Renal cortex interstitium (tissue), 11 donors: ENCODE measurements around the gene EXOC6B. TPM values are rescaled to one million over a fixed set of nuclear protein-coding genes. Genes with fewer than 3 reads are reported as not detected.
A peak's percentile ranks its signal among the peaks of the same experiment; 100 is the strongest.

Source experiments
- DNase-seq, 11 donors: peaks; one replicate each; pipeline ENCODE4 v3.0.0-alpha.2; 2013; ENCODE audit warnings: low read depth in 9 of 11, low spot score in 4 of 11; ENCODE audit errors: extremely low read depth in 1 of 11
- polyA plus RNA-seq, 3 donors: library from polyadenylated mRNA; unstranded; fragments of 120-200 nt; gene quantifications; one replicate each; pipeline ENCODE4 v1.2.1, GENCODE V29; 2013; ENCODE audit not compliant: insufficient read length in 3 of 3

Gene EXOC6B
- polyA plus RNA-seq, 3 donors = 22.2 to 24.2 (median 22.7) TPM

DNA sequence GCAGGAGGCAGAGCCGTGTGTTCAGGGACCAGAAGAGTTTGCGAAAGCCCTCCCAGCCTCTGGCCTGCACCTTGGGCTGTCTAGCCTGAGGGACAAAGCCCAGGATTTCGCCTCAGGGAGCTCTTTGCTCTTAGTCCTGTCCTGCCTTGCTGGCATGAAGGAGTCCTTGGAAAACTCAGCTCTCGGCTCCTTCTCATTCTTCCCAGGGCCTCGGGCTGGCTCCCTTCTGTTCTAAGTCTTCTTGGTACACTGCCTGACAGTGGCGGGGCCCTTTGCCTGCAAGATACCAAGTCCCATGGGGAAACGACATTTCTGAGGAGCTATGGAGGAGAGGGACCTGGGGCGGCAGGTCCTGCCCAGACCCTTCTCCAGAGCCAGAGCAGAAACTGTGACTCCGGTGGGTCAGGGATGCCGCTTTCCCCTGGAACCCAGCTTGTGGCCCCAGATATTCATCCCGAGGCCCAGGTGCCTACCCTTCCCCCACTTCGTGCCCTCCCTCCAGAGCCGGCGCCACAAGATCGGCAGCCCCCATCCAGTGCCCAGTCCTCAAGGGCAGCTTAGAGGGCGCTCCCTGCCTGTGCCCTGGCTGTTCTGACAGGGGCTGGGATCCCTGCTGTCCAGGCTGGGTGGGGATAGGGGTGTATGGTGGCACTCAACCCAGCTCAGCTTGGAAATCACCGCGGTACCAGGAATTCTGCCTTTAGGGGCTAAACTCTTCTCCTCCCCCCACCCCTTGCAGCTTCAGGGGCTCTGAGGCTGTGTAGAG is 672.6 kb downstream of the EXOC6B start:
- DNase-seq = no peak

DNA sequence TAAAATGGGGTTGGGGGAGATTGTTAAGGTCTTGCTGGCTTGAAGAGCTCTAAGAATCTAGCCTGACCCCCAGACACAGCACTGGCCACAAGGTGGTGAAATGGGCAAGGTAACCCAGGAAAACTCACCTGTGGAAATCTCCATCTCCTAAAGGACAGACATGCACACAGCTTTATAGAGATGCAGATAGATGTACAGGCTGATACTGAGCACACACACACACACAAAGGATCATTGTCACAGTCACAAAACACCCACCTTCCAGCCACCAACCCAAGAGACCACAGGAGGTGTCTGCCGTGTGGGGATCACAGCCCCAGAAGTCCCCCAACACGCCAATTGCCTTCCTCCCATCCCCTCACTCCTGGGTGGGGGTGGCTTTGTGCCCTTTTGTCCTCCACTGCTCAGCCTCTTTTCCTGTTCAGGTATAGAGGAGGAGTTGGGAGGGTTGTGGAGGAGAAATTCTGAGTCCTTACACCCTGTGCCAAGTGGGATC is 674.9 kb downstream of the EXOC6B start:
- no peak for DNase-seq

DNA sequence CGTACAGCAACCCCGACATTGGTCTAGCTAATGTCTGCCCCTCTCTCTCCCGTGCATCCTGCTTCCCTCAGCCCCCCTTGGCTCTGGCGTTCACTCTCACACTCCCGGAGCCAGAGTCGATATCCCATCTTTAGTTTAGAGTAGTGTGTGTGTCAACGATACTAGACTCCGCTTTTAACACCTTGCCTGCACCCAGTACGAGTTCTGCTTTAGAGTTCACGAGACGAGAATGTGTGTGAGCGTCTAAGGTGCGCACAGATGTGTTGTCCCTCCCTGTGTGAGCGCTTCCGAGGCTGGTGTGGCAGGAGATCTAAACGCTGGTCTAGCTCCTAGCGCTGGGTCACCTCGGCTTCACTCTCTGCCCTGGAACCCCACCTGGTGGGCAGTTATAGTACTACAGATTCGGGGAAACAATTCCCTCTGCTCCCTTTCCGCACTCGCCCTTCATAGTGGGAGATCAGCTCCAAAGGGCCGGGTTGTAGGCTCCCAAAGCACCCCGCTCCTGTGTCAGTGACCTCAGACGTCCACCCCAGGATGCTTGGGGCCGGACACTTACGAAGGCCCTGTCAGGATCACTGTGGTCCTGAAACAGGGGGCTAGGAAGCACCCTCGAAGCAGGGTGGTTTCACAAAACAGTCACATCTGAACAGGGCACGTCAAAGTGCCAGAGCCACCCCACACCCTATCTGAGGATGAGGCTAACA is 675.5 kb downstream of the EXOC6B start:
- DNase-seq = peak in 9 of 11 donors; percentile 53 to 85 (median 76)

DNA sequence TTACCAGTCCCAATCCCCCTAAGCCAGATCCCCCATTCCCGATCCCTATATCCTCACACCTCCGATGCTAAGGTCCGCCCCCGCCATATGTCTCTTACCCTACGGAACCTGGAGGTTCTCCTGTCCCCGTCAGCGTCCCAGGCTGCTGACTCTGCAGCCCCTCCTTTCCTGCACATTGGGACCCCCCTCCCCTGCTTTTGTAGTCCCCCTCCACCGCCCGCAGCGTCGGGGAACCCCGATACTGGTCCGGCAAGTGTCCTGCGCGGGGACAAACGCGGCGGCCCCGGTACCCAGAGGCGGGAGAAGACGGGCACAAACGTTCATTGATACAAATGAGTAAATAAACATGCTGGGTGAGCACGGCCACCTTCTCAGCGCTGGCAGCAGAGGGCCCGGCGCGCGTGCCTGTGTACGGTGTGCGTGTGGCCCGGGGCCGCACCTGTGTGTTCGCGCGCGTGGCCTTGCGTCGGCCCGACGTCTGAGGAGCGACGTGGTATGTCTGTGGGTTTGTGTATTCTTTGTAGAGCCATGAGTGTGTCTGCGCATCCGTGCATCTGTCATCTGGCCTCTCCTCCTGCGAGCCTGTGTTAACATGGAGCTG is 676.2 kb downstream of the EXOC6B start:
- DNase-seq = no peak

DNA sequence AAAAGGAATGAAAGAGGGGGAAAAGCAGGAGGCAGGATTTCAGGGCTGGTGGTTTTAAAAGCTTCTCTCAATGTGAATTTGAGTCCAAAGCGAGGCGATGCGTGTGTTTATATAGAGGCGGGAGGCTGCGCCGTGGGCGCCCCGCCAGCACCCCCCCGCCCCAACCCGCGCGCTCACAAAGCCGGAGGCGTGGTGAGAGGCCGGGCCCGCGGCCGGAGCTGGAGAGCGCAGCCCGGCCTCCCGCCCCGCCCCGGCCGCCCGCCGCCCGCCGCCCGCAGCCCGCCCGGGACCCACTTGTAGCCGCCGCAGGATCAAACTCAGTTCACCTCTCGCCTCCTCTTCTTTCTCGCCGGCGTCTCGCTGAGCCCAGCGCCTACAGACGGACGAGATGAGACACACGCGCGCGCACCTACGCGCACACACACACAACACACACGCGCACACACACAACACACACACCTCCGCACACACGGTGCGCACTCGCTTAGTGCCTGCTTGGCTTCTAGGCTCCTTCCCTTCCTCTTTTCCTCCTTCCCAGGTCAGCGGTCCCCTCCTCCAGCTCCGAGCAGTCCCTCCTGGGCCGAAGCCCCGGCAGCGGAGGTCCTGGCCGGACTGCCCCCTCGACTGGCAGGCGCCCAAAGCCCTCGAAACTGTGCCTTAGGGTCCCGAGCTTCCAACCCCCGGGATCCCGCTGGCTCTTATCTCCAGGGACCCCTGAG is 676.8 kb downstream of the EXOC6B start:
- DNase-seq = no peak

DNA sequence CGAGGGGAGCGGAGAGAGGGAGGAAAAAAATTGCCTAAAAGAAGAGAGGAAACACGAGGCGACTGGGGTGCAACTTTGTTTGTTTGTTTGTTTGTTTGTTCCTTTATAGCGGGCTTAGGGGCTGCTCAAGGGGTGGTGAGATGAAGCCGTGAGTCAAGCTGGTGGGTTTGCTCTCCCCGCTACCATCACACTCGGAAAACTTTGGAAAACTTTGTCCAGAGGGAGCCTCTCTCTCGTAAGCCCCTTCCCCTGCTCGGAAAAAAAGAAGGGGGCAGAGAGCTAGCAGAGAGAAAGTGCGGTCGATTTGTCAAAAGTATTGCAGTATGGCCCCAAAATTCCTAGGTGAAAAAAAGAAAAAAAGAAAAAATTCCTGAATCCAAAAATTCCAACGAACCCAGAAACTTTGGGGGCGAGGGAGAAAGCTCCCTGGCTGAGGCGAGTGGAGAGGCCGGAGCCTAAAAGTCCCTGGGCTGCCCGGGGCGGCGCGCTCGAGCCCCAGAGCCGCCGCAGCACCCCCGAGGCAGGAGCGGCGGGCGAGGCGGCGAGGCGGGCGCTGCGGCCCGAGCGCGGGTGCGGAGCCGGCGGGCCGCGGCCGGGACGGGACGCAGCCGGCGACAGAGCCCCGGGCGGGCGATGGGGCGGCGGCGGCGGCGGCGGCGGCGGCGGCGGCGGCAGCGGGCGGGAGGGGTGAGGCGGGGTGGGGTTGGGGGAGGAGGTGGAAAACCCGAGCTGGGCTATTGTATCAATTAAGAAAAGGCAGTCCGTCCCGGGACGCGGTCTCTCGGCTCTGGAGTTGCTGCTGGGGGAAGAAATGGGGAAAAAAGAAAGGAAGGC is 677.6 kb downstream of the EXOC6B start:
- DNase-seq = no peak

DNA sequence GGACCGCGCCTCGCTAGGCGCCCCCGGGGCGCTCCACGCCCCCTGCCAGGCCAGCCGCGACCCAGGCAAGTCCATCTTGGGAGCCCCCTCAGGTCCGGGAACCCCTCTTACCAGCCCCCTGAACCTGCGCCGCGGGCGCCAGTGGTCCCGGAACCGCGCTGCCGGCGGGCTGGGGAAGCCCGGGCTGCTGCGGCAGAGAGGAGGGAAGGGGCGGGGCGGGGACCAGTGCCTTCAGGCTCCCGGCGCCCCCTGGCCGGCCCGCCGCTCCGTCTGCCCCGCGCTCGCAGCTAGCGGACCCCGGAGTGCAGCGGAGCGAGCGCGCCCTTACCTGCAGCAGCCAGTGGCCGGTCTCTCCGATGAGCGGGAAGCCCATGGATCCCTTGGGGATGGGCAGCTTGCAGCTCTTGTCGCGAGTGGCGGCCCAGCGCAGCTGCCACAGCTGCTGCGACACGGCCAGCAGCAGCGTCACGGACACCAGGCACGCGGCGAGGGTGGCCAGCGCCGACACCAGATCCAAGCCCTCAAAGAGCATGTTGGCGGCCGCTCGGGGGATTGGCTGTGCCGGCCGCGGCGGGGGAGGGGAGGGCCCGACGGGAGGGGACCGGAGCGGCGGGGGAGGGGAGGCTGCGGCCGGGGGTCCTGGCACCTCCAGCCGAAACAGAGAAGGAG is 678.4 kb downstream of the EXOC6B start, which contains the start of gene CYP26B1:
Gene CYP26B1, minus strand, starts transcription at position 560 of the 669 bp plus-strand sequence. Its CDS starts 28 bp downstream, at position 532.
- no peak for DNase-seq

DNA sequence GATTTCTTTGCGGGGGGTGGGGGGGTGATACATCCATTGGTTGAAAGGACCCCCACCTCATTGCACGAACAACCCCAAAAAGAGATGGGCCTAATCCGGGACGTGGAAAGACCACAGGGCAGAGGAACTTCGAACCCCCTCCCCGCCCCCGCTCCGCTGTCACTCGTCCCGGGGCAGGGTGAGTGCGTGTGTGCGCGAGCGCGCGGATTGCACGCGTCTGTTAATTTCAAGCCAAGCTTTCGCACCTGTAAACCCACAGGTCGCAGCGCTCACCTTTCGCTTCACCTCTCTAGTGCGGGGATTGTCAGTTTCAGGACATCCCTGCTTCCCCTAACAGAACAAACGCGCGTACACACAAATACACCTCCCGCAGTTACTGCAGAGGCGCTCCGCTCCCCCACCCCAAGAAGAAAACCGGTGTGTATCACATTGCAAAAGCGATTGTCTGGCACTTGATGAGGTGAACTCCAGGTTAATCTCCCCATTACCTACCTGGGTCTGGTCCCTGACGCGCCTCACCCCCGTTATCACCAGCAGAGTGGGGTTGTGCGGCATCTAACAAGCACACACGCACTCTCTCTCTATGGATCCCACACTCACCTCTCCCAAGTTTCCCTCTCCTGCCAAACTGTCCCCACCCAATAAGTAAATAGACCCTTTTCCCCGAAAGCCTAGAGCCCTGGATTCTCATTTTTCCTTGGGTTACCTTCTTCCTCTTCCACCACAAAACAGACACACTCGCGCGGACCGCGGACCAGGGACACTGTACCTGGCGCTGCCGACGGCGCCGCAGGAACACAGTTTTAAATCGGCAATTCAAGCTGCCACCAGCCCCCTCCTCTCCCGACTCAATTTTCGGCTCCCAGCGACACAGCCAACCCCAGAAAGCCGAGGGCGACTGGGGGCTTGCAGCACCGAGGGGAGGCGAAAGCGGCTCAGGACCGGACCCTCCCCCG is 679.2 kb downstream of the EXOC6B start:
- no peak for DNase-seq

DNA sequence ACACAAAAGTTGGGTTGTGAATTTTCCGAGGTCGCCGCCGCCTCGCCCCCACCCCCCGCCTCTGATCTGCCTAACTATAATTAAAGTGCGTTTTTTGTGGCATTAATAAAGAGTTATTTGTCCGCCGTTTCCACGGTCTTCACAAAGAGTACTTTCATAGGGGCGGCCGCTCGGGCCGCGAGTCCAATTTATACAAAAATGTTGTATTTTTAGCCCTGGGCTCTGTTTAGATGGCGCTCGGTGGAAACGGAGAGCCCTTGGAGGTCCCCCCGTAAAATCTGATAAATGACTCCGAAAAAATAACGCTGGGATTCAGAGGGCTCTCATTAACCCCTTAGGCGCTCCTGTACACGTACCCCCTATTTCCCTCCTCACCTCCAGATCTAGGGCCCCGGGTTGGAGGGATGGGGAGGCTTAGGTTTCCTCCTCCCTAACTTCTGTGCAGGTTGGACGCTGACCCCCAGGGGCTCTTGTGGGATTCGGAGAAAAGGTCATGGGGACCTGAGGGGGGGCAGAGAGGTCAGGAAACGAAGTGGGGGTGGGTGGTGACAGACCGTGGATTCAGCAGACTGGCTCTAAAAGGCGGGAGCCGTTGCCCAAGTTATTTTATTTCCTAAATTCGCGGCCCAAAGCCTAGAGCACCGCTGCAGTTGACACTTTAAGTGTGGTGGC is 680.0 kb downstream of the EXOC6B start:
- DNase-seq = no peak

DNA sequence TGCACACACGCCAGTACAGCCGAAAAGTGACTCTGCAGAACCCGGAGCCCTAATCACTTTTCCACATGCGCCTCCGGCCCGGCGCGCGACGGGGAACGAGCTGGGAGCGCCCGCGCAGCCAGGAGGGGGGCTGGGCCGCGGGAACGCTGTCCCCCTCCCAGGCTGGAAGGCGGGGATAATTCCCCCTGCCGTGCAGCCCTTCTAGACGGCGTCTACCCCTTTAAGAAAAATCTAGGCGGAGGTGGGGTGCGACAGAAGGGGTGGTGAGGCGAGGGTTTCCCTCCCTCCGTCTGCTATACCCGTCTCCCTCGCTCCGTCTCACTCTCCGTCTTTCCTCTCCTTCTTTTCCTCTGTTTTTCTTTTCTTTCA is 680.6 kb downstream of the EXOC6B start:
- no peak for DNase-seq

DNA sequence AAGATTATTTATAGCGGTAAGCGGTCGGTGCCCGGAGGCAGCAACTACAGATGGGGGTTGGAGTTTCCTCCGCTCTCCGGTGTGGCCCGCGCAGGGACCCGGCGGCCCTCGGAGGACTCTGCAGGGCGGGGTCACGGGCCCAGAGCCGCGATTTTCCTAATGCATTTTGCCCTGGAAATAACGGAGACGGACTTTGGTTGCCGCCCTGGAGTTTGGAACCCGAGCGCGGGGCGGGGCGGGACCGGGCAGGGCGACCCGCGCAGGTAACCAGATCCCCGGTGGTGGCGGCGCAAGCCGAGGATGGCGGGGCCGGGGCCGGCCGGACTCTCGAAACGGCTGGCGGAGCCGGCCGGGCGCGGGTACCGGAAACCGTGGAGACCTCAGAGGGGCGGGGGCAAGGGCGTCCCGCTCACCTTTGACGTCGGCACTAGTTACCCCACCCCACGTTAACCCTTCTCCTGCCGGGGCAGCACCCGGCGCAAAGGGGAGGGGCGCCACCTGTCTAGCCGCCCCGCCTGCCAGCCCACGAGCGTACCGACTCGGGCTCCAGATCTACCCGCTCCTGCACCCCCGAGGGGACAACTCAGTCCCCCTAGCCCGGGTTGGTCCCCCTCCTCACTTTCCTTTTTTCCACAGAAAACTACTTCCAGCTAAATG is 681.1 kb downstream of the EXOC6B start:
- no peak for DNase-seq

DNA sequence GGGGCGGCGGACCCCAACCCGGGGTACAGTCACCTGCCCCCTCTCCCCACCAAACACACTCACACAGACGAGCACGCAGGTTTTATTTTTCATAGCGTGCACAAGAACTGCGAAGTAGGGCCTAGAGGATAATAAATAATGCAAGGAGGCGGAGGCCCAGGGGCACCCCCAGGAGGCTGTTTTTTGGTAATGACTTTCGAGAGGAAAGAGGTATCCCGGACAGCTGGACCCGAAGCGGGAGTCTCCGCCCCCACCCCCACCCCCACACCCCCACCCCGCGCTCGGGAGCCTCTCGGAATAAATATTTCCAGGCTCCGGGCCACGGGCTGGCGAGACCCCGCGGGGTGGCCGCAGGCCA is 681.6 kb downstream of the EXOC6B start:
- no peak for DNase-seq

DNA sequence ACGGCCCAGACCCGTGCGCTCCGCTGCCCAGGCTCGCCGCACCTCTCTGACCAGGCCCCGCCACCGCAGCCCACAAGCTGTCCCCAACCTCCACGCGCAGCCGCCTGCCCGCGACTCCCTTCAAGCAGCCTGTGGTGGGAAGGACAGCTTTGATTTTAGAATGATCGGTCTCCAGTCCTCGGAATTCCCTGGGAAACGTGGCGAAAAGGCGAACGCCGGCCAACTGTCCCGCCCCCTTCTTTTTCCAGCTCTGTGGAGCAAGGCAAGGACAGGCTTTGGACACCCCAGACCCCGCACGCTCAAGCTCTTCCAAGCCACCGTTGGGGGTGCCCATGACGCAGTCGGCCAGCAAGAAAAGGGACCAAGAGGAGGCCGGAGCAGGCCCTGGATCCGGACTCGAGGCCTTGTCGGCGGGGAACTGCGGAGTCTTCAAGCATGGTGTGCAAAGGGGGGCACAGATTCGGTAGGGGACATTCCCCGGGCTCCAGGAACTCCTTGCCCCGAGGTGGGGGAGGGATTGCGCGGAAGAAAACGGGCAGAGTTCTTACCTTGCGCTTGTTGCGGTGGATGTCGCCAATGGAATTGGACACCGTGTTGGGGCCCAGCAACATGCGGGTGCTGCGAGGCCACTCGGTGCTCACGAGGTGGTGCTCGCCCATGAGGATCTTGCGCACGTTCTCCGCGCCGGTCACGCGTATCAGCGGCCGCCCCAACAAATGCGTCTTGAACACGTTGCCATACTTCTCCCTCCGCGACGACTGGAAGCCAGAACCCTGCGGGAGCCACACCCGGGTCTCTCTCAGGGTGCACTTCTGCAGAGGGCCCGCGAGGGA is 682.2 kb downstream of the EXOC6B start:
- DNase-seq = no peak

DNA sequence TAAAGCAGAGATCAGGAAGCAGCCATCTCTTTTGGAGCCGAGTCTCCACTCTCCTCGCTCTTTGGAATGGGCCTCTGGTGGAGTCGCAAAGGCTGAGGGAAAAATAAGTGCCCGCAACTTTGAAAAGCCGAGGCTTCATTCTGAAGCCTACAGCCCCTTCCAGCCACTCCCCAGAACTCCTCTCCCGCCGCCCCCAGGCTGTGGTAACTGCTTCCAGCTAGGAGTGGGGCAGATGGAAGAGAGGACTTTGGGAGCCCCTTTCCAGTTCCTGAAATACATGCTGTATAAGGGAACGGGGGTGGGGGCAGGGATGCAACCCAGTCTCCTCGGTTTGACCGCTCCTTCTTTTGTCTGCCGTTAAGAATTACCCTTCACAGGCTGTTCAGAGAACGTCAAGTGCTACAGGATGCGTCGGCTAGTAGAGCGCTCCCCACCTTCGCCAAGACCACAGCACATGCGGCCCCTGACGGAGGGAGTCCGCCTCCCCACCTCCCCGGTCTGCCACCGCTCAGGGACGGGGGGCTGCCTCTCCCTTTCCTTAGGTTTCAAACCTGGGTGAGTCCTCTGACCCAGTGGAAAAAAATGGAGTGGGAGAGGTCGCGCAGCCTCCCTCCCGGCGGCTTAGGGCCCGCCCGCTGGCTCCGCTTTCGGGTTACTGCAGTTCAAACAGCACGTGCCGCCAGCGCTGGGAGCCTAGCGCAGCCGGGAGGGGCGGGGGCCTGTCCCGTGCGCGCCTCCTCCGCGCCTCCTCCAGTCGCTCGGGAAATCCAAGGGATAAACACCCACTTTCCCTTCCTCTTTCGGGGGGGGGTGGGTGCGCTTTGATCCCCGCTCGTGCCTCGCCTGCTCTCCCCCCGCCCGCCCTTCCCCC is 683.0 kb downstream of the EXOC6B start:
- DNase-seq = peak in 3 of 11 donors; percentile 38 to 69 (median 65)
